Neural progenitor cell (in vitro differentiated cells): ENCODE measurements around the gene SPTBN1.

Source experiments
- EZH2 ChIP-seq: fragments of 200-600 bp; sonication (generic); IDR thresholded peaks from 2 replicates; pipeline ENCODE4 v1.6.1; 2017; ENCODE audit warnings: antibody characterized with exemption, mild to moderate bottlenecking, moderate library complexity
- TF ChIP-seq, protein P1 (sequence below): fragments of 200-600 bp; sonication (generic); IDR thresholded peaks from 2 replicates; pipeline ENCODE4 v1.5.1; 2017; ENCODE audit warnings: antibody characterized with exemption, mild to moderate bottlenecking

DNA sequence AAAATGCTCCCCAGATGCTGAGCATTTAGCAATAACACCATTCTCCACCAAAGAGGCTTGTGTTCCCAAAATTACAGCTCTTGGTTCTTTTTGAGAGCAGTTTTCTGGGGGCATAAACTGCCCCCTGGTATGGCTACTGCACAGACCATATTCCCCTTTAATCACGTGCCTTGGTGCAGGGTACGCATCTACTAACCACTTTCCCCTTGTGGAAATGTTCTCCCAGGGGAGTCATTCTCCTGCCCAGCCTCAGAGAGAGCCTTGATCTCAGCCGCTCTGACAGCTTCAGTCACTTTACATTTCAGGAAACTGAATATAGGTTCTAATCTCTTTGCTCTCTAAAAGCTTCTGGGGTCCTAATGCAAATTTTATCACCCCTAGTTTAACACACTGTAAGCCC, 222.6 kb downstream of the SPTBN1 start:
- TF ChIP-seq, protein P1, sequence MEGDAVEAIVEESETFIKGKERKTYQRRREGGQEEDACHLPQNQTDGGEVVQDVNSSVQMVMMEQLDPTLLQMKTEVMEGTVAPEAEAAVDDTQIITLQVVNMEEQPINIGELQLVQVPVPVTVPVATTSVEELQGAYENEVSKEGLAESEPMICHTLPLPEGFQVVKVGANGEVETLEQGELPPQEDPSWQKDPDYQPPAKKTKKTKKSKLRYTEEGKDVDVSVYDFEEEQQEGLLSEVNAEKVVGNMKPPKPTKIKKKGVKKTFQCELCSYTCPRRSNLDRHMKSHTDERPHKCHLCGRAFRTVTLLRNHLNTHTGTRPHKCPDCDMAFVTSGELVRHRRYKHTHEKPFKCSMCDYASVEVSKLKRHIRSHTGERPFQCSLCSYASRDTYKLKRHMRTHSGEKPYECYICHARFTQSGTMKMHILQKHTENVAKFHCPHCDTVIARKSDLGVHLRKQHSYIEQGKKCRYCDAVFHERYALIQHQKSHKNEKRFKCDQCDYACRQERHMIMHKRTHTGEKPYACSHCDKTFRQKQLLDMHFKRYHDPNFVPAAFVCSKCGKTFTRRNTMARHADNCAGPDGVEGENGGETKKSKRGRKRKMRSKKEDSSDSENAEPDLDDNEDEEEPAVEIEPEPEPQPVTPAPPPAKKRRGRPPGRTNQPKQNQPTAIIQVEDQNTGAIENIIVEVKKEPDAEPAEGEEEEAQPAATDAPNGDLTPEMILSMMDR, result no peak
- no peak for TF ChIP-seq EZH2
